DND-41 (cell line): ENCODE data around the gene UBA52.

ENCODE experiments used
- ATAC-seq: fragments of 200-7000 bp; cut with Tn5 transposase; 3 replicates; pipeline ENCODE4 v1.9.1; 2021; ENCODE audit warnings: low read depth; ENCODE audit not compliant: insufficient read depth
- DNase-seq: peaks from one replicate; pipeline ENCODE4 v3.0.0-alpha.2; 2020
- H2AFZ ChIP-seq: 2 replicates; pipeline ENCODE4 v1.6.0; 2012; ENCODE audit warnings: low read depth, low read length
- H3K27ac ChIP-seq: 2 replicates; pipeline ENCODE4 v1.5.1; 2012; ENCODE audit warnings: low read length, inconsistent platforms
- H3K27me3 ChIP-seq: fragments of 200-600 bp; sonication (generic); 2 replicates; pipeline ENCODE4 v1.6.0; 2012; ENCODE audit warnings: low read length, mild to moderate bottlenecking, inconsistent platforms; ENCODE audit not compliant: insufficient read depth, poor library complexity
- H3K36me3 ChIP-seq: 2 replicates; pipeline ENCODE4 v1.5.1; 2012; ENCODE audit warnings: low read length, inconsistent platforms; ENCODE audit not compliant: insufficient read depth
- H3K4me1 ChIP-seq: 2 replicates; pipeline ENCODE4 v1.5.1; 2012; ENCODE audit warnings: mild to moderate bottlenecking, low read length; ENCODE audit not compliant: insufficient read depth
- H3K4me2 ChIP-seq: 2 replicates; pipeline ENCODE4 v1.6.0; 2012; ENCODE audit warnings: mild to moderate bottlenecking, moderate library complexity, low read length, inconsistent platforms; ENCODE audit not compliant: insufficient read depth
- H3K4me3 ChIP-seq, 2 experiments: fragments of 200-600 bp in 1 of 2; shearing (Covaris generic) in 1 of 2; 2 replicates each; pipeline ENCODE4 v1.5.1; 2012 to 2016; ENCODE audit warnings: inconsistent platforms in 2 of 2, low read length in 2 of 2, mild to moderate bottlenecking in 2 of 2, low read depth in 1 of 2, moderate library complexity in 1 of 2
- H3K79me2 ChIP-seq: 2 replicates; pipeline ENCODE4 v1.6.0; 2012; ENCODE audit warnings: low read length, inconsistent platforms; ENCODE audit not compliant: insufficient read depth
- H3K9ac ChIP-seq: 2 replicates; pipeline ENCODE4 v1.6.0; 2012; ENCODE audit warnings: low read depth, mild to moderate bottlenecking, inconsistent platforms, low read length, moderate library complexity
- H3K9me3 ChIP-seq: 2 replicates; pipeline ENCODE4 v1.5.1; 2012; ENCODE audit warnings: low read length, moderate library complexity, mild to moderate bottlenecking, inconsistent platforms; ENCODE audit not compliant: insufficient read depth, severe bottlenecking
- H4K20me1 ChIP-seq: 2 replicates; pipeline ENCODE4 v1.6.0; 2012; ENCODE audit warnings: low read length; ENCODE audit not compliant: insufficient read depth
- CTCF ChIP-seq: IDR thresholded peaks from 2 replicates; pipeline ENCODE4 v1.5.1; 2012; ENCODE audit warnings: borderline replicate concordance, low read length, moderate library complexity, mild to moderate bottlenecking; ENCODE audit not compliant: poor library complexity, severe bottlenecking; ENCODE audit errors: extremely low read depth
- EZH2 ChIP-seq: IDR thresholded peaks from 3 replicates; pipeline ENCODE4 v1.6.1; 2012; ENCODE audit warnings: borderline replicate concordance, low read depth, mild to moderate bottlenecking, moderate library complexity, low read length, inconsistent platforms; ENCODE audit not compliant: severe bottlenecking

UBA52 gene

DNA sequence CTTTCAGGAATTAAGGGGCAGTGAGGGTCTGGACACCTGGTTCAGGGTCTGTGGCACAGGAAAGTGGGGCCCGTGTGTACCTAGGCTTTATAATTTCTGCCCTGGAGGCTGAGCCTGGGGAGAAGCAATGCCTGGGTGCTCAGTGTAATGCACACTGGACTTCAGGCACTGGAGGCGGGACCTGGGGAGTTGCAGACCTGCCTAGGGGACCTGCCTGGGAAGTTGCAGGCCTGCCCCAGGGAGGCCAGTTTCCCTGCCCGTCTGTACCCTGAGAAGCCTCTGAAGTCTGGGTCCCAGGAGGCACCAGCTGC, 38.5 kb downstream of the UBA52 start:
- H4K20me1 ChIP-seq: peaks cover 2% of the 10 kb centered on the region; the same call in 1 of the 2 replicates
- no peak overlapping the region for H2AFZ ChIP-seq
- H3K27ac ChIP-seq: no peak overlapping the region
- peaks cover 12% of the 10 kb centered on the region for H3K4me1 ChIP-seq
- H3K27me3 ChIP-seq: peaks cover 35% of the 10 kb centered on the region
- no peak for DNase-seq
- ATAC-seq: no peak
- H3K9me3 ChIP-seq: no peaks in the 10 kb centered on the region
- TF ChIP-seq CTCF (no peak), EZH2 (no peak)
- H3K36me3 ChIP-seq: no peaks in the 10 kb centered on the region
- no peak overlapping the region for H3K9ac ChIP-seq
- H3K79me2 ChIP-seq: no peaks in the 10 kb centered on the region
- H3K4me2 ChIP-seq: no peak overlapping the region
- H3K4me3 ChIP-seq: no peak overlapping the region

DNA sequence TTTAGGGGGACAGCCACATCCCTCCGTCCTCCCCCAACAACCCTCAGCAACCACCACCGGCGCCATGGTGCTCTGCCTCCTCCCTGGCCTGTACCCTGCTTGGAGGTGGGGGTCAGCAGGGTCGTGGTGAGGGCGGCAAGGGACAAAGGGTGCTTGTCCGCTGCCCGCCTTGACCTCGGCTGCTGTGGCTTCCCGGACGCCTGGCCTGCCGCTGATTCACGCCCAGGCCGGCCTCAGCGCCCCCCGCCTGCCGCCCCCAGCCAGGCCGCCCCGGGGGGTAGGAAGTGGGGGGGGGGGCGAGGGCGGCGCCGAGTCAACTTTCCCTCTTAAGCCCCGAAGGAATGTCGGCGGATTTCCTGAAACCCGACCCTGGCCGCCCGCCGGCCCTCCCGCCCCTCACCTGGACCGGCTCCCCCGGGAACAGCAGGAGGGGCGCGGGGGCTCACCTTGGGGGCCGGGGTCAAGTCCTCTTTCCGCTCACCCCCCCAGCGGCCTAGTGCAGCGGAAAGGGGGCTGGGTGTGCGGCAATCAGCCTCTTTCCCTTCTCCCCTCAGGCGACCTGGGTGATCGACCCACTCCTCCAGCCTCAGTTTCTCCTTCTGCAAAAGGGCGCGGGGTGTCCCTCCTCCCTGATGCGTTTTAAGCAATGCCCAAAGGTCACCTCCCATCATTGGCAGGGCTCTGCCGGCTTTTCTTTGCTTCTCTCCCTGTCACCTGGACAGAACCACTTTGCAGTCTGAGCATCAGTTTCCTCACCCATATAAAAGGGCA, 39.1 kb downstream of the UBA52 start:
- Histone ChIP-seq H3K27ac (no peak overlapping the region), H2AFZ (no peak overlapping the region), H3K27me3 (peaks cover 35% of the 10 kb centered on the region), H3K4me1 (peaks cover 12% of the 10 kb centered on the region), H4K20me1 (peaks cover 2% of the 10 kb centered on the region; the same call in 1 of the 2 replicates), H3K4me2 (no peak overlapping the region), H3K36me3 (no peaks in the 10 kb centered on the region), H3K4me3 (no peak overlapping the region), H3K9ac (no peak overlapping the region), H3K79me2 (no peaks in the 10 kb centered on the region), H3K9me3 (no peaks in the 10 kb centered on the region)
- no peak for TF ChIP-seq CTCF
- TF ChIP-seq EZH2: no peak
- DNase-seq (no peak), ATAC-seq (no peak)

DNA sequence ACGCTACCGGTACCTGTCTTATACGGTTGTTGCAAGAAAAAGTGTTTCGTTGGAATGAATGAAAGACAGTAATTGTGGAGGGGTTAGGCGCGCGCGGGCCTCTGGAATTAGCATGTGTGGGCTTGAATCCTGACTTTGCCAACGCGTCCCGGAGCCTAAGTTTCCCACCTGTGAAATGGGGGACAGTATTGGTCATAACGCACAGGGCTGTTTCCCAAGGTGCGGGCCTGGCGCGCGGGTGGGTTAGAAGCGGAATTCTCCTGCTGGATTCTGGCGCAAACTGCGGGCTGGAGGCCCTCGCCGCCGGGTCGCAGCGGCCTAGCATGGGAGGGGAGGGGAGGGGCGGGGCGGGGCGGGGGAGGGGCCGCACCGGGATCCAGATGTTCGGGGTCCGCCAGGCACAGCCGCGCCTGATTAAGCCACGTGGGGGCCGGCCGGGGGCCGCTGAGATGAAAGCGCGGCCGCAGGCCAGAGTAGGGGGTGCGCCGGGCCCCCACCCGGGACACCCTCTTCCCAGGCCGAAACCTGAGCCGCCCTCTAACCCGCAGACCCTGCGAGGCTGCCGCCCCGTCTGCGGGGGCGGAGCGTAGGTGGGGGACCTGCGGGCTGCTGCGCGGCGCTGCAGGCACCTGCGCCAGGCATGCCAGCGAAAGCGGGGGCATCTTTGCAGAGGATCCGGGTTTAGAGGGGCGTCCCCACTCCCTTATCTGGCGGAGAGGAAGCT, 39.8 kb downstream of the UBA52 start:
- DNase-seq (no peak), ATAC-seq (no peak)
- Histone ChIP-seq H3K79me2 (no peaks in the 10 kb centered on the region), H3K36me3 (no peaks in the 10 kb centered on the region), H2AFZ (no peak overlapping the region), H3K27ac (no peak overlapping the region), H3K4me1 (peaks cover 12% of the 10 kb centered on the region), H3K4me2 (peak overlapping the region; percentile 77), H3K27me3 (peaks cover 35% of the 10 kb centered on the region), H3K4me3 (no peak overlapping the region; a peak in 1 of 4 replicates), H4K20me1 (peaks cover 2% of the 10 kb centered on the region; the same call in 1 of the 2 replicates), H3K9ac (peak overlapping the region; percentile 46; the same call in 1 of the 2 replicates), H3K9me3 (no peaks in the 10 kb centered on the region)
- no peak for TF ChIP-seq CTCF
- no peak for TF ChIP-seq EZH2
